Suprapubic skin (tissue), 4 donors: ENCODE results near the gene SMC3.

ENCODE experiments used
- CTCF ChIP-seq, 2 donors: fragments of 200-600 bp in 1 of 2; fragments of 450-650 bp in 1 of 2; sonication (generic) in 1 of 2; IDR thresholded peaks; one replicate each; pipeline ENCODE4 v1.5.1; 2016 to 2019; ENCODE audit warnings: antibody characterized with exemption in 2 of 2, mild to moderate bottlenecking in 1 of 2, moderate library complexity in 1 of 2
- EP300 ChIP-seq: sonication (generic); formaldehyde crosslinking; IDR thresholded peaks from one replicate; pipeline ENCODE4 v1.6.1; 2017; ENCODE audit warnings: antibody characterized with exemption
- POLR2A ChIP-seq, 2 donors: fragments of 450-650 bp; IDR thresholded peaks; one replicate each; pipeline ENCODE4 v1.6.1; 2017; ENCODE audit warnings: antibody characterized with exemption in 2 of 2, mild to moderate bottlenecking in 2 of 2, moderate library complexity in 2 of 2
- POLR2AphosphoS5 ChIP-seq, 3 donors: sonication (generic); formaldehyde crosslinking; IDR thresholded peaks; one replicate each; pipeline ENCODE4 v1.6.1; 2017; ENCODE audit warnings: antibody characterized with exemption in 3 of 3

- no peak for TF ChIP-seq CTCF (IDR thresholded peaks at IDR 0.05)
- TF ChIP-seq POLR2AphosphoS5 (IDR thresholded peaks at IDR 0.05): no peak
- no peak for TF ChIP-seq POLR2A (IDR thresholded peaks at IDR 0.05)
- no peak for TF ChIP-seq EP300
These were observed 34.3 kb upstream of the SMC3 start for GRCh38 chr10:110533149-110533548.
